Endodermal cell (in vitro differentiated cells): ENCODE results near the gene NTRK3. TPM values are rescaled to one million over a fixed set of nuclear protein-coding genes. Genes with fewer than 3 reads are reported as not detected.

Experiments
- DNase-seq: peaks from one replicate; pipeline ENCODE4 v3.0.0-alpha.2; 2017
- H3K27ac ChIP-seq: 2 replicates; pipeline ENCODE4 v1.5.1; 2013; ENCODE audit warnings: mild to moderate bottlenecking, low read depth, low read length, moderate library complexity
- H3K27me3 ChIP-seq: 2 replicates; pipeline ENCODE4 v1.6.1; 2013; ENCODE audit warnings: mild to moderate bottlenecking, low read length, moderate library complexity; ENCODE audit not compliant: insufficient read depth, control insufficient read depth, poor library complexity, severe bottlenecking
- H3K36me3 ChIP-seq: 2 replicates; pipeline ENCODE4 v1.7.0; 2013; ENCODE audit warnings: mild to moderate bottlenecking, low read length, moderate library complexity; ENCODE audit not compliant: control insufficient read depth, insufficient read depth
- H3K4me1 ChIP-seq: one replicate; pipeline ENCODE4 v1.7.0; 2013; ENCODE audit warnings: low read length; ENCODE audit not compliant: control insufficient read depth, insufficient read depth
- H3K4me3 ChIP-seq: 2 replicates; pipeline ENCODE4 v1.5.1; 2013; ENCODE audit warnings: mild to moderate bottlenecking, low read length, moderate library complexity
- H3K9ac ChIP-seq: 2 replicates; pipeline ENCODE4 v1.6.1; 2013; ENCODE audit warnings: mild to moderate bottlenecking, low read length, moderate library complexity; ENCODE audit not compliant: poor library complexity, severe bottlenecking; ENCODE audit errors: extremely low read depth
- H3K9me3 ChIP-seq: 2 replicates; pipeline ENCODE4 v1.6.1; 2013; ENCODE audit warnings: mild to moderate bottlenecking, low read length, moderate library complexity; ENCODE audit not compliant: control insufficient read depth
- H3K27ac Mint-ChIP-seq: 2 replicates; pipeline ENCODE4 v1.8.0; 2020; ENCODE audit warnings: mixed read lengths
- H3K27me3 Mint-ChIP-seq: 2 replicates; pipeline ENCODE4 v1.8.0; 2021; ENCODE audit warnings: mild to moderate bottlenecking, mixed read lengths; ENCODE audit not compliant: insufficient read depth
- H3K36me3 Mint-ChIP-seq: 2 replicates; pipeline ENCODE4 v1.8.0; 2020; ENCODE audit warnings: low read depth, mixed read lengths
- H3K4me1 Mint-ChIP-seq: 2 replicates; pipeline ENCODE4 v1.8.0; 2020; ENCODE audit warnings: mixed read lengths
- H3K4me3 Mint-ChIP-seq: 2 replicates; pipeline ENCODE4 v1.8.0; 2020; ENCODE audit warnings: mild to moderate bottlenecking, moderate library complexity, mixed read lengths
- H3K9me3 Mint-ChIP-seq: 2 replicates; pipeline ENCODE4 v1.8.0; 2020; ENCODE audit warnings: mild to moderate bottlenecking, mixed read lengths
- CTCF ChIP-seq: fragments of 200-600 bp; sonication (generic); conservative IDR thresholded peaks from 2 replicates; pipeline ENCODE4 v1.5.0; 2021; ENCODE audit warnings: antibody characterized with exemption, mild to moderate bottlenecking
- WGBS, 2 experiments: methylation state at CpG; one replicate each; pipeline versions ENCODE4 v1.1.5 to v1.1.7; 2013; ENCODE audit warnings: missing lambda C conversion rate in 2 of 2, mixed read lengths in 1 of 2; ENCODE audit not compliant: insufficient coverage in 1 of 2, insufficient read length in 1 of 2; 5-methylcytosine and 5-hydroxymethylcytosine counted together
- total RNA-seq, 2 donors: library from RNA; stranded (reverse); fragmentation: NEBNext Ultra II Directional in 1 of 2; extraction: Animal tissue kit (Norgen Biotek cat#: 25700) in 1 of 2; gene quantifications; 2 replicates in 1 of 2; 3 replicates in 1 of 2; pipeline ENCODE4 v1.2.1, GENCODE V29; 2021

The NTRK3 gene
- total RNA-seq, 2 donors from 2014 or later: 0.11 to 0.86 TPM

- 86 to 100% methylated on average over 1 to 4 of the region's 4 CpGs for WGBS, 2 experiments
- H3K36me3 Mint-ChIP-seq: no peaks in the 10 kb centered on the region
These were observed 82.0 kb downstream of the NTRK3 start for GRCh38 chr15:88174571-88174970.

GRCh38 chr15:88166082-88166993 lies 90.2 kb downstream of the NTRK3 start:
- Mint-ChIP-seq H3K36me3 (no peaks in the 10 kb centered on the region), H3K27me3 (peaks cover 24% of the 10 kb centered on the region), H3K4me3 (no peak overlapping the region), H3K9me3 (no peaks in the 10 kb centered on the region), H3K4me1 (no peaks in the 10 kb centered on the region), H3K27ac (no peak overlapping the region)
- no peak for TF ChIP-seq CTCF
- H3K4me1 ChIP-seq: no peaks in the 10 kb centered on the region
- no peak overlapping the region for H3K9ac ChIP-seq
- peak; percentile 91 for DNase-seq
- WGBS, 2 experiments: 53 to 67% methylated on average over 3 to 9 of the region's 9 CpGs
- H3K36me3 ChIP-seq: no peaks in the 10 kb centered on the region
- H3K4me3 ChIP-seq: no peak overlapping the region
- no peaks in the 10 kb centered on the region for H3K9me3 ChIP-seq
- no peak overlapping the region for H3K27ac ChIP-seq
- peaks cover 51% of the 10 kb centered on the region for H3K27me3 ChIP-seq

More at GRCh38 chr15:88174571-88174970, 82.0 kb downstream of the NTRK3 start:
- Histone ChIP-seq H3K4me3 (no peak overlapping the region), H3K27ac (no peak overlapping the region), H3K4me1 (no peaks in the 10 kb centered on the region), H3K9ac (no peak overlapping the region), H3K27me3 (peaks cover 30% of the 10 kb centered on the region), H3K36me3 (no peaks in the 10 kb centered on the region), H3K9me3 (no peaks in the 10 kb centered on the region)
- Mint-ChIP-seq H3K4me3 (no peak overlapping the region), H3K27ac (no peak overlapping the region), H3K9me3 (no peaks in the 10 kb centered on the region), H3K27me3 (peaks cover 8% of the 10 kb centered on the region), H3K4me1 (no peaks in the 10 kb centered on the region)
- no peak for TF ChIP-seq CTCF
- no peak for DNase-seq

DNA sequence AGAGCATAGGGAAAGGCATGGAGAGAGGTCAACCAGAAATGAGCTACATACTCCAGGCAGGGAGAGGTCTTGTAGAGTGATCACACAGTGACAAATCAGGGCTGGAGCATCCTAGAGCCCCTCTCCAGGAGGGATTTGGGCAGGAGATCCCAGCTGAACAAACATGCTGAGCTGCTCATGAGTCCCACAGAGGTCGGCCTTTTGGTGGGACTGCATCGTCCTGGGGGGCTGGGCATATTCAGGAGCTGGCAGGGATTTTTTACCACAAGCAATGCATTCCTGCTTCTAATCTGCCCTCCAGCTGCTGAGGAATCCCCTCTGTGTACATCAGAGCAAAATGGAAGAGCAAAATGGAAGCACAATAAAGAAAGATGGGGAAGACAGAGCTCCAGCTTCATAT lies 94.9 kb downstream of the NTRK3 start:
- no peak overlapping the region for H3K4me3 ChIP-seq
- H3K9me3 ChIP-seq: no peaks in the 10 kb centered on the region
- peaks cover 30% of the 10 kb centered on the region for H3K27me3 ChIP-seq
- Mint-ChIP-seq H3K27ac (no peak overlapping the region), H3K4me3 (no peak overlapping the region), H3K27me3 (peaks cover 24% of the 10 kb centered on the region), H3K9me3 (no peaks in the 10 kb centered on the region), H3K36me3 (no peaks in the 10 kb centered on the region), H3K4me1 (no peaks in the 10 kb centered on the region)
- H3K36me3 ChIP-seq: no peaks in the 10 kb centered on the region
- H3K4me1 ChIP-seq: no peaks in the 10 kb centered on the region
- H3K9ac ChIP-seq: no peak overlapping the region
- TF ChIP-seq CTCF: no peak
- H3K27ac ChIP-seq: no peak overlapping the region
- WGBS, 2 experiments: 93 to 94% methylated on average over 2 of the region's 2 CpGs
- no peak for DNase-seq
